ENCODE data around the gene CCNY. TPM values are rescaled to one million over a fixed set of nuclear protein-coding genes. Genes with fewer than 3 reads are reported as not detected.

Gene CCNY
- polyA plus RNA-seq, 5 donors: 75.0 to 89.0 (median 84.9) TPM

DNA sequence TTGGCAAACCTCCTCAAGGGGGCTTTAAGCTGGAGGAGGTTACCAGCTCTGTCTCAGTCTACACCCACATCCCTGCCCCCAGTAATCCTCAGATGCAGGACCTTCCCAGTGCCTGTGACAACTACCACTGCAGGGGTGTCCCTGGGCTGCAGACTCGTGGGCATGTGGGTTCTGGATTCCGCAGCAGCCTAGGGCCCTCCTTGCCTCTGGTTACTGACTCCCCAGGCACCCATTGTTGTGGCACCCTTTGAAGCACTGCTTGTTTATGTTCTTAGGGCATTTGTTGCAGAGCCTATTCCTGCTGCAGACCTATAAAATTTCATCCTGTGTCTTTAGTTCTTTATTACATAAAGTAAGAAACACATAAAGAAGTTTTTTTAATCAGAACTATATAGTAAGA is 217.7 kb downstream of the CCNY start:
- DNase-seq: no peak

DNA sequence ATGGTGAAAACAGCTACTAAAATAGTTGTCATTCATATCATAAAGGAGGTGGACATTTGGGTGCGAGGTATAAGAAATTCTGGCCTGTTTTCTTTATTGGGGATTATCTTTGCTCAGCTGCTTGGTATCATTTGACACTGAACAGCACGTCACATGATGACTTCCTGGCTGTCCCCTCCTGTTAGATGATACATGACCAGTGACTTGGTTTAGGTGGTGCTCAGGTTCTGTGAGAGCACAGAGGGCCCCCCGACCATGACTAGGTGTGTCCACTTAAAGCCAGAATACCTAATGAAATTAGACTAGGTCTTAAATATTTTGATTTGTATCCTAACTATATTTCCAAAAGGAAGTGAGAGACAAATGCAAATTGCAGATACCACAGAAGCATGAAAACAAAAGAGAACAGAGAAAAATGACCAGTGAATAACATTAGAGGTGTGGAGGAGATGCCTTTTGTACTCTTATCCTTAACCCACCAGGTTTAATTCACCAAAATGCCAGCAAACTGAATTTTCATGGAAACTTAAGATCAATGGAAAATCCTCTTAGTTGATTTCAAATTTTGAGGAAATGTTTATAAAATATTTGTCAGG is 218.2 kb downstream of the CCNY start:
- DNase-seq: no peak

DNA sequence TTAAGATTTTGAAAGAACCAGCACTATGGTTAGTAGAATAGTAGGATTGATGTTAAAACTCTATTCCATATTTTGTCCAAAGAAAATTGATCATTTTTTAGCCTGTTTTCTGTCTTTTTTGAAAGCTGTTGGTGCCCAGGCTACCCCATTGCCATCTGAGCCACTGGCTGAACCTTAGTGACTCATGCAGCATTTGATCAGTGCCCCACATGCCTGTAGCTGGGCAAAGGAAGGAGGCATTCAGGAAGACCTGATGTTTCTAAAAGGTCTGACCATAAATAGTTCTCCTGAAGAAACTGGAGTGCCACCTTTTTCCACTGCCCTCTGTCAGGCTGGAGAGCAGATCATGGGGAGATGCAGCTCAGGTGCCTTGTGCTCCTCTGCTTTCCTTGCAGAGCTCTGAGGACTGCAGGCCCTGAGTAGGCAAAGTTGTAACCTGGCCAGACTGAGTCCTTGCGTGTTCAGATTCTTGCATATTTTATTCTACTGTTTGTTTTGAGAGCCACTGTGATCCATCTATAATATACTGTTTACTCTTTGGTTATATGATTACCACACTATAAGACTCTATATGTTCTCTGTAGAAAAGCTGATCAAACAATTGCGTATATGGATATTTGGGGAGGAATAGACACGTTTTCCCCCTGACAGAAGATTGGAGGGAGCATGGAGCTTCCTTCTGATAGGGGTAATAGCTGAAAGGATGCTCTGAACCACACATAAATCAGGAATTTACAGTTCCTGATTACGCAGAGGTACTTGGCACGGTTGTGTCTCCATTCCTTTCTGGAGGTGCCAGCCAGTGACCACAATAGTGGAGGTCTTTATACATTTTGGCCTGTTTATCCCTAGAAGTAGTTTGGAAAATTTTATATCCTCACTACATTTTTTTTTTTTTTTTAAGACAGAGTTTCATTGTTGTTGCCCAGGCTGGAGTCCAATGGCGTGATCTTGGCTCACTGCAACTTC is 219.9 kb downstream of the CCNY start:
- DNase-seq: no peak

DNA sequence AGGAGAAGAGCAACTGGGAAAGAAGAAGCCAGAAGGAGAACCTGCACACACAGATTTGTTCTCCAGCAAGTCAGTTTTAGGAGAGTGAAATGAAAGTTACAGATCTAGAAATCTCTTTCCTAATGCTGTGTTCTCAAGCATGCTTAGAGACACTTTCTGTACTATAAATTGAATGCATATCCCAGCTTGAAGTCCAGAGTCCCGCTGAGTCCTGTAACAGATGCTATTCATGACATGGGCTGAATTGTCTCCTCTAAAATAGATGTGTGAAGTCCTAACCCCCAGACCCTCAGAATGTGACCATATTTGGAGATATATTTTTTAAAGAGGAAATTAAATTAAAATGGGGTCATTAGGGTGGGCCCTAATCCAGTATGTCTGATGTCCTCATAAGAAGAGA is 222.0 kb downstream of the CCNY start:
- no peak for DNase-seq

DNA sequence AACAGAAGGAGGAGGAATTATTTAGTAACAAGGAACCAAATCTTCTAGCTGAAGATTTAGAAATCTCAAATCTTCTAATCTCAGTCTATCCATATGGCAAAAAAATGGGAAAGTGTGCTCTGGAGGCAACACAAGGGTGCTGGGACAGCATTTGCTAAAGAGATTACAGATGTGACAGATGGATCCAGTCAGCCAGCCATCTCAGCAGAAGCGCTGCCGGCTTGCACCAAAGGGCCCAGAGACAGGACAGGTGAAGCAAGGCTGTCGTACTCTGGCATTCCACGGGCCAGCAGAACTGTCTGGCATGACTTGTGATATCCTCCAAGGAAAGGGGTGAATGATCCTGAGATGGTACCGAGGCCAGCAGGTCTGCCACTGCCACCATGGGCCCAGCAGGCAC is 223.1 kb downstream of the CCNY start:
- no peak for DNase-seq

DNA sequence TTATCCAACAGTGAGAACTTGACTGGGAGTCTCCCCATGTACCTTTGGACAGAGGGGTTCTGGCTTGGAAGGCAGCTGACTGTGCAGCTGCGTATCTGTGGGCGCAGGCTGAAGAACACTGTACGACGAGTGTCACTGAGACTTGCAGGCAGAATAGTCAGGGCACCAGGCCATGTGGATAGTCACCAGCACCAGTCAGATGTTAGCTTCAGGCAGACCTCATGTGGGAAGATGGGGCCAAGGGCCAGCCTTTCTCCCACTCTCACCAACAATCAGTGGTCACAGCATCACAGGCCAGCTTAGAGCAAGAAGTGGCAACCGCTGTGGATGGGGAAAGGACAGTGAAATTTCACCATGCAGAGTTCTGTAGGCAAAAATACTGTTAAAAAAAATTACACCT is 225.4 kb downstream of the CCNY start:
- no peak for DNase-seq

- no peak for DNase-seq
Measured at GRCh38 chr10:35562427-35562826, 226.1 kb downstream of the CCNY start.

DNA sequence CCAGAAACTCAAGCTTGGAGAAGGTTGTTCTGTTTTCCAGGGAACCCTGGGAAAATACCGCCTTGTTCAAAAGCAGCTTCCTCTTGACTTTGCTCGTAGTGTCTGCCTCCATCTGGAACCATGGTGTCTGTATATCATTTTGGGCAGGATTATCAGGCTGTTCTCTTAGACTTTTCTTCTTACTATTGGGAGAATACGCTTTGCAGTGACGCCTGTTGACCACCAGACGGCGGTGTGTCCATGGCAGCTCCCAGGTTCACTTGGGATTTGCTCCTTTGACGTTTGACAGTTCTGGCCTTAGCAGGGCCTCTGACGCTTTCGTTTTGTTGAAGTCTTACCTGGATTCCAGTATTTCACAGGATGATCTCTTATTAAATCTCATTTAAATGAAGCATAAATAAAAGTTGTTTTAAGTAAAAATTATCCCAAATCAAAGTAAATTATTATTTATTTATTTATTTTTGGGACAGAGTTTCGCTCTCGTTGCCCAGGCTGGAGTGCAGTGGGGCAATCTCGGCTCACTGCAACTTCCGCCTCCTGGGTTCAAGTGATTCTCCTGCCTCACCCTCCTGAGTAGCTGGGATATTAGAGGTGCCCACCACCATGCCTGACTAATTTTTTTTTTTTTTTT is 227.1 kb downstream of the CCNY start:
- DNase-seq: peak; percentile 32 to 36

DNA sequence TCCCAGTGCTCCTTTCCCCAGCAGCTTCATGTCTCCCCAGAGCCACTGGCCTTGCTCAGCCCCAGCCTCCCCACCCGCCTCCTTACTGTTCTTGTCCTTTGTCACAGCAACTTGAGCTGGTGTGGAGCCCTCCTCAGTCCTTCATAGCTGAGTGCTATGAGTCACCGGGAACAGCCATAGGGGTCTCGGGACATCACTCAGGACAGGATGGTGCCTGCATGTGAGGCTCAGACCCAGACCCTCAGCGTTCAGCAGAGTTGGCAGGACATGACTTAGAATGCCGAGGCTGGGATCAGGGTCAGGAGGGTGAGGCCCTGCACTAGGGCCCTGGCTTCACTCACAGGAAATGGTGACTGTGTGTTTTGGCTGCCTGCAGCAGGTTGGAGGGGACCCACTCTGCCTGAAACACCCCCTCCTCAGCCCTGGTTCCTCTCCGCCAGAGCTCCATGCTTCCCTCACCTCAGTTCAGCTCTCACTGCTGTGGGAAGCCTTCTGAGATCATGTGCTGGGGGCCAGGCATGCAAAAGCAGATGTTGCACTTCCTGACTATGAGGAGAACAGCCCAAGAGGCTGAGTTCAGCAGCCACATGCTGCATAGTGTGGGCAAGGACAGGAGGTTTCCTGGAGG is 228.1 kb downstream of the CCNY start:
- no peak for DNase-seq

GRCh38 chr10:35565602-35566081 is 229.3 kb downstream of the CCNY start:
- no peak for DNase-seq

DNA sequence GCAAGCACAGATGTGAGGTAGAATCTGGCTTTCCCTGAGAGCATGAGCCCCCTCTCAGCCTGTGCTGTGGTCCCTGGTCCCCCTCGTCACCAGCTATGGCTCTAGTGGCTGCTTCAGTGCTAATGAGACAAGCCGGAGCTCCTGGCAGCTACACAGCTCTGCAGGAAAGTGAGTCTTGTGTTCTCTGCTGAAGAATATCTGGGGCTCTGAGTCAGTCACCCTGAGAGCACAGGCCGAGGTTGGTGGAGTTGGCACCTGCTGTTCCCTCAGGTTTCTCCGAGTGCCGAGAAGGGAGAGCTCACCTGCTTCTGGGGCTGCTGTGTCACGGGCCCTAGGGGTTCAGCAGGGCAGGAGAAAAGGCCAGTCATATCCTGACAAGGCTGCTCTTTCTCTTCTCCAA is 231.6 kb downstream of the CCNY start:
- no peak for DNase-seq

DNA sequence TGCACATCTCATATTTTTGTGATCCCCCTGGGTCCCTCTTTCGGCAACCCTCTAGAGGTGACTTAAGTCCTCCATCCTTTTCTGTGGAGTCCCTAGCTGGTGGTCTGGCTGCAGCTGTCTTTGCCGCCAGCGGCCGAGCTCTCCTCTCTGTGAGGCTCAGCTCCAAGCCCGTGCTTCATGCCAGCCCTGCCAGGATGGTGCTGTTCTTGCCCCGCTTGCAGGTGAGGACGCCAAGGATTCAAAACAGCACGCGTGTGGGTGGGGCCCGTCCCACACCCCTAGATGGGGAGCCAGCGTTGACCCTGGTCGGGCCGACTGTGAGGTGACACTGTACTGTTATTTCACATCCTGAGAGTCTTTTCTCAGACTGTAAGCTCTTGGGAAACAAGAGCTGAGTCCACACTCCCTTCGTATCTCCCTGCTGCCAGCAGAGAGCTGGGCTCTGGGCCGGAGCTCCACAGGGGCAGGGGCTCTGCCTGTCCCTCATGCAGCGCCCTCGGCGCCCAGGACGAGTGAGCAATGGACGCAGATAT is 232.2 kb downstream of the CCNY start:
- DNase-seq: no peak

DNA sequence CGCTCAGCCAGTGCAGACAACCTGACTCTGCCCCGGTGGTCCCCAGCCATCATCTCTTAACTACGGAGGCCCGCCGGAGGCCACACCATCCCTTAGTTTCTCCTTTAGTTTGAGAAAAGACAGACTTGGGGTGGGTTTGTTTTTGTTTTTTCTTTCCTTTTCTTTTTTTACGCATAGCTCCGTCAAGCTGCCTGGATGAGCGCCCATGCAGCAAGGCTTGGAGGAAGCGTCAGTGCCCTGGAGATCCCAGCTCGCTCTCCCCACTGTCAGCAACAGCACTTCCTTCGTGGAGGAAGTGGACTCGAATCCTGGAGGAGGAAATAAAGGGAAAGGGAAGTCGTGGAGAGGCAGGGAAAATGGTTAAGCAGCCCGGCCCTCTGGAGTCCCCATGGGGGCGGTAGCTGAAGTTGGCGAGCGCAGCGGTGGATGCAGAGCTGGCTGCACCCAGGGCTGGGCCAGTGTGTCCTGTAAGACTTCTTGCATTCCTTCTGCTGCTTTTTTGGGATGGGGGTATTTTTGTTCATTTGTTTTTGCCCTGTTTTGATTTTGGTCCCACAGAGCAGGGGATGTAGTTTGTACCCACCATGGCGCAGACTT is 232.9 kb downstream of the CCNY start:
- no peak for DNase-seq

DNA sequence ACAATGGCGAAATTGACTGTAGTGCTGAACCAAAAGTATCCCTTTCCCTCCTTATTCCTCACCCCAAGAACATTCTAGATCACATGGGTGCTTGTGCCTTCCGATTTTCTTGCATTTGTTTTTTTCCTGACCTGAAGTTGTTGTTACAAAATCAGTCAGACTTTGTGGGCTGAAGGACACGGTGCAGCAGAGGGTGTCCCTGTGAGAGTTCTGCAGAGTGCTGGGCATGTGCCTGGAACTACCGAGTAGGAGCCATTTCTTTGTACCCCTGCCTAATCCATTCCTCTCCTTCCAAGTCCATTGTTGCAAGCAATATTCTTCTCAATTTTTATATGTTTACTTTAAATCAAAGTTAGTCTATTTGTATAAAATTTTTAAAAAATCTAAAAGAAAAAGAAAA is 233.5 kb downstream of the CCNY start:
- no peak for DNase-seq

GRCh38 chr10:35570397-35570796 is 234.1 kb downstream of the CCNY start:
- no peak for DNase-seq

GRCh38 chr10:35572583-35572982 is 236.3 kb downstream of the CCNY start:
- no peak for DNase-seq

DNA sequence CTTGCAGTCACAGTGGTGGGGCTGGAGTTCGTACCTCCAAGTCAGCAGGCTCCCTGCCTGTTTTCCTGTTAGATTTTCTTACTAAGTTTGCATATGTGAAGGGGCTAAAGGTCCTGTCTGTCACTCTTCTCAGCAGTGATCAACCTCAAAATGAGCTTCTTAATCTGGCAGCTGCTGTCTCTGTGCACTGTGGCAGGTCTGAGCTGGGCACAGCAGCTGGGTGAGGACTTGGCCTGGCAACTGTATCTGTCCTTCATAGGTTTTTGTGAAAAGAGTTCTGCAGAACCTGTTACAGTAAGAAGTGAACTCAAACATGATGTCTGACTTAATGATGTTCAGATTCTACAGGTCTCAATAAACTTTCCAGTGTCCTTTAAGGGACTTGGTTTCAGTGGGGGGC is 237.5 kb downstream of the CCNY start:
- DNase-seq: no peak

DNA sequence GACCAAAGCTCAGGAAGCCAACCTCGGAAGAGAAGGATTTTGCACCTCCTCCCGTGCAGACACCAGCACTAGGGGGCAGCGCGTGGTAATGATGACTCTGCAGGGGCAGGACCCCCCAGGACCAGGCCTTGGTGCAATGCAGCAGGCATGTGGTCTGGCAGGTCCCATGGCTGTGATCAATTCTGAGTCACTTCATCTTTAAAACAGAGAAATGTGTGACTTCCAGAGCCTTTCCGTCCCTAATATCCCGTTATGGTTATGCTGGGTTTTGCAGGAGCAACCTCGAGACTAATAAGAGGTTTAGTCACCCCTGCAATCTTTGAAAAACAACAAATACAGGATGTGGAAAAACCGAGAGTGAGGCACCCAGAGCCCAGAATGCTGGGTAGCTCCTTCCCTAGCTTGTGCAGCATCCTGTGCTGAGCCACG is 238.6 kb downstream of the CCNY start:
- no peak for DNase-seq

DNA sequence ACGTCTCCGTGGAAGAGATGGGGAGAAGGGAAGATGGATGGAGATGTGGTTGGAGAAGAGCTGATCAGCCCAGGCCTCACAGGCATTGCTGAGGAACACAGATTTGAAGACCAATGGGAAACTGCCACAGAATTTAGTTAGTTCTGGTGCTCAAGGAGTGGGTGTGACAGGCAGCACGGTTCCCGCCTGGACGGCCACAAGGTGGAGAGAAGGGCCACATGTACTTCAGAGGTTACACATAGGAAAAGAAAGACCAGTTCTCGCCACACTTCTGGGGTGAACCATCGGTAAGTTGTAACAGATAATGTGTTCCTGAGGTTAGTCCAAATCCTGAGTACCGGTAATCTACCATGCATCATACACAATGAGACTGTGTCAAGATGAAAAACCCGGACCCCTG is 239.3 kb downstream of the CCNY start:
- DNase-seq: no peak

DNA sequence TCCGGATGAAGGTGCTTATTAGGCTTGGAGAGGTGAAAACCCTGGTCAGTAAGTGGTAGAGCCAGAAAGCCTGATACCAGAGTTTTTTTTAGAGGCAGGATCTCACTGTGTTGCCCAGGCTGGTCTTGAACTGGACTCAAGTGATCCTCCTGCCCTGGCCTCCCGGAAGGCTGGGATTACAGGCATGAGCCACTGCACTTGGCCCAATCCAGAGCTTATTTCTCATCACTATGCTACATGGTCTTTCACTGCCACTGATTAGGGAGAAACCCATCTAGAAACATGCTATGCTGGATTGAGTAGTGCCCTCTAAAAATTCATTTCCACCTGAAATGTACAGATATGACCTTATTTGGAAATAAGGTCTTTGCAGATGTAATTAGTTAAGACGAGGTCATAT is 240.4 kb downstream of the CCNY start:
- DNase-seq: no peak

GRCh38 chr10:35577926-35578617 is 241.8 kb downstream of the CCNY start:
- no peak for DNase-seq

Data from right lung (tissue), 5 donors.